HG02763 (cell line): ENCODE measurements around the gene CLEC16A.

Experiments used
- ATAC-seq: cut with Tn5 transposase; IDR thresholded peaks from one replicate; pipeline ENCODE4 v1.9.1; 2021; ENCODE audit warnings: mild to moderate bottlenecking, moderate library complexity; ENCODE audit not compliant: unreplicated experiment

CLEC16A gene

DNA sequence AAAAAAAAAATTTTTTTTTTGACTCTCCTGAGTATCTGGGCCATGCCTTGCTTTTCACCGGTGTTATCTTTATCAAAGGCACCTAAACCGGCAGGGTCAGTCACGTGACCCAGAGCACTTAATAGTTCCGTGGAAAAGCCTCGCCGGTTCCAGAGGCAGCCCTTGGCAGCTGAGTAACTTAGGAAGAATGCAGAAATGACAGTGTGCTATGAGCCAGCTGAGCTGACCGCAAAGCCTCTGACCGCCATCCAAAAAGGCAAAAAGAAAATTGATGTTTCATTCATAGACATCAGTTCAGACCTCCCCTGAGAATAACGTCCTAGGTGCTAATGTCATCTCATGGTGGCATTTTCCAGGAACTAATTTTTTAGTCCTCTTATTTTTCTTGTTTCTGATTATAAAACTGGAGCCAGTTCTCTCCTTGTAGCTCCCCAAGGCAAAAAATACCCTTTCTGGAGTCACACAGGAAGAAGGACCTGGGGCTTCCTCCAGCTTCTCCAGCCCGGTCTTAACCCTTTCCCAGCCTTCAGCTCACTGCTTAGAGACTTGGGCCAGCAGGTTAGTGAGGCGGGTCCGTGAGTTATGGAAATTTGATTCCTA is 189.1 kb downstream of the CLEC16A start:
- no peak for ATAC-seq

DNA sequence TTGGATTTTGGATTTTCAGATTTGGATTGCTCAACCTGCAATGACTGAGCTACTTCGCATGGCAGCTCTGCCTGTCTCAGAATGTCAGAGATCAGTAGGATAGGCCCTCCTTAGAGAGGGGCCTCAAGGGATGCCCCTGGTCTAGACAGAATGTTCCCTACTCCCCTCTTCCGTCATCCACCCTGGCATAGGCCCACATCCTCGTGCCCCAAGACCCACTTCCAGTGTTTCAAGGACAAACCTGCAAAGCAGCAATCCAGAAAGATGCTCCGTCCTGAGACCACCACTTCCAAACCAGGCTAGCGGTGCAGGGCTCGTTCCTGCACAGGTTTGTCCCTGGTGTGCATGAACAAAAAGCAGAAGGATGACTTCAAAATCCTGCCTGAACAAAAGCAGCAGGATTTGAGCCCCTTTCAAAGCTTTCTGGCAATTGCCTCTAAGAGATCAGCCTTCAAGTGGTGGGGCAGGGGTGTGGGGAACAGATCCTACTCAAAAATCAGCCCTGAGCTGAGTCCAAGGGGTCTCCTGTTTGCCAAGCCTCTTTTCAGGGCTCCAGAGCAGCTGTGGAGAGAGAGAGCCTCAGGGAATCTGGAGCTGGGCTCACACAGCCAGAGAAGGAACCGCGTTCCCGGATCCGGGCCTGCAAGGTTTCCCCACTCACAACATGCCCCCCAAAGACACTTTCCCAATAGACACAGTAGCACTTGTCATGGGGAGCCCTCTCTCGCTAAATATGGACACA is 190.5 kb downstream of the CLEC16A start:
- ATAC-seq: no peak

DNA sequence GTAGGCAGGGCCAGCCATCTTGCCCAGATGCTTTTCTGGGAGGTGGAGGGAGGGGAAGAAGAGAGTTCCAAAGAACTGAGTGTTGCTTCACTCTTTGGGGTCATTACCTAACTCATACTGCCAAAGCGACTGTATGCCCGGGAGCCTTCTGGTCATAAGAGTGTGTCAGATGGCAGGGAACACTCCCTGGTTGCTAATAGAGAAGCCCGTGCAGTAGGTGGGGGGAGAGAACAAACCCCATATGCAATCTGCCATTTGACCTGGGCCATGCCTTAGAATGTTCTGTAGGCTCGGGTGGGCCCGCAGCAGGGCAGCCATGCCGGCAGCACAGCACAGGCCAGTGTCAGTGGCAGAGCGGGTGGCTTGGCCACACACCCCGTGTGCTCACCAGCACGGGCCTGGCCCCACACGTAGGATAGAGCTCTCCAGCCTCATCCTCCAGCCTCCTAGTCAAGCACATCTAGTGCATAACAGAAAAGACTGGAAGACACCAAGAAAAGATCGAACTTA is 191.2 kb downstream of the CLEC16A start:
- no peak for ATAC-seq

DNA sequence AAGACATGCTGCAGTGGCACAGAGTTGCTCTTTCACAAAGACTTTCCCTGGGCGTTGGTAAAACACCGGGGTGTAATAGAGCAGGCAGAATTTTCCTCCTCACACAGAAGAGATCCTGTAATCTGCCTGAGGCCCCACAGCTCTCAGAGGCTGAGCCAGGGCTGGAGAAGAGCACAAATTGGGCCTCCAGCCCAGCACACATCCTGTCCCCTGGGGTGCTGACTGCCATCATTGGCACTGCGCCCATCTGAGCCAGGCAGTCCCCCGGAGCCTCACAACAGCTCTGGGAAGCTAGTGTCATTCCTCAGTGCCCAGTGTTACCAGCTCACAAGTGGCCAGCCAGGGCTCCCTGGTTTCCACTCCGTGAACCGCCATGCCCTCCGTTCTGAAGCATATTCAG is 192.2 kb downstream of the CLEC16A start:
- no peak for ATAC-seq

DNA sequence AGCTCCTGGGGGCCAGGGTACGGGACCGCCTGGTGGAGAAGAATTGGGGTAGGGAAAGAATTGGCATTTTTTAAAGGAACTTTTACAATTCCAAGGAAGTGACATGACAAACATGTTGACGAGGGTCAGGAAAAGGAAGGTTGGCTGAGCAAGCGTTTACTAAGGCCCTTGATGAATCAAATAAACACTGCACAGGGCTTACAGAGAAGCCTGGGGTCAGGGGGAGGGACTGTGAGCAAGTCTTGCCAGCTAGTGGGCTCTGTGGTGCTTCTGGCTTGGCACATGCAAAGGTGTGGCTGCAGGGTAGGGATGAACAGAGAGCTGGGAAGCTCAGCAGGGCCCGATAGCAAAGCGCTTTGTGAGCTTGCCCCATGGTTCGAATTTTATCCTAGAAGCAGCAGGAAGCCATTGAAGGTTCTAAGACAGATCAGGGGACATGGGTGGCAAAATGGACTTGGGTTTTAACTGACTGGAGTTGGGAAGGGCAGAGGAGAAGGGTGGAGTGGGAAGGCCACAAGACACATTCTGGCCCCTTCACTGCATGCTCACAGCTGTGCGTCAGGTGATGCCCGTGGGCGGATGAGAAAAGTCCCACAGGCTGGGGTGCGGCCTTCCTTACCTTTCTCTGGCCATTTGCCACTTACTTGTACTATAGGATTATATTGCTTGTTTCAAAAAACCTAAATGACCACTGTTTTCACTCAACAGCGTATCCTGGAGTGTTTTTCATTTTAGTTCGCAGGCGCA is 193.8 kb downstream of the CLEC16A start:
- no peak for ATAC-seq

DNA sequence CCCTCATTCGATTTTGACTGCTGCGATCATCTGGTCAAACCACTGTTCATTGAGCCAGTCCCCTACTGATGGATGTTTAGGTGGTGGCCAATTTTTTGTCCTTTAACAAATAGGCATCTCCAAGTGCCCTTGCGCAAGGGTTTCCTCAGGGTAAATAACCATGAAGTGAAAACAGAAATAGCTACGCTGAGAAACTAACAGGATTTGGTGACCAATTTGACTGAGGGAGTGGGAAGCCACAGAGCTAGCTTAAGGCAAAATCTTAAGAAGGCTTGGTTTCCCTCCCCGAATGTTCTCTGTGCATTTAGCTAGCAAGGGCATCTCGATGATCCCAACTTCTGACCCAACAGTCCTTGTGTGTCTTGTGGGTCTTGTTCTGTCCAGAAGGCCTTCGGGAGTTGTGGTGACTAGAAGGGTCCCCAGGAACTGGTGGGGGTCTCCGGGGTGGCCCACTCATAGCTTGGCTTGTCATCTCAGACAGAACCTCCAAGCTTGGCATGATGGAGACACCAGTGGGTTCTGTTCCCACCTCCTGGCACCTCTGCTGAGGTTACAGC is 194.5 kb downstream of the CLEC16A start:
- ATAC-seq: no peak

DNA sequence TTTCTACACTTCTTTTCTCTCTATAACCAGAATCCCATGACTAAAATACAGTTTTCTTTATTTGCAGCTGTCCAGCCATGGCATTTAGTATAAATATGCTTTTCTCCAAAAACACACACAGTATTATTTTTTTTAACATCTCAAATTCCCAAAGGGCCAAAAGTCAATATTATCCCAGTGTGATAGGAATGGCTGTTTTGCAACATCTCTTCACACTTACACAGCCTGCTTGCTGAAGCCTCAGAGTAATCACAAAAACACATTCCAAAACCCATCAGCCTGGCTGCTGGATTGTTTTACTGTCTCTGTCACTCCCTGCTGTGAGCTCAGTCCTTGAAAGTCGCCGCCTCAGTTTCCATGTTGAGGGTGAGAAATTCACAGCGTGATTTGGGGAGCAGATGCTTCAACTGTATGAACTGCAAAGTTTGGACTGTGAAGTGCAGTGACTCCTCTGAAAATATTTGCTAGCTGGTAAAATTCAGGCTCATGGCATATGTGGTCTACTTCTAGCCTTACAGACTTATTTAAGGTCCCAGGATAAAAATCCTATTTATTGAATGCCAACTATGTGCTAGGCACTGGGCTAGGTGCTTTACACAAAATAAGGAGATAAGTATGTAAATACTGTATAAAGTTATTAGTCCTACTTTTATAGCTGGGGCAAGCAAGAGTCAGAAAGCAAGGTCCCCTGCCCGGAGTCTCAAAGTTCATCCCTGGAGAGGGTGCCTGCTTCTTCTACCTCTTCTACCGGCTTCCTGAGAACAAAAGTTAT is 195.1 kb downstream of the CLEC16A start:
- no peak for ATAC-seq

DNA sequence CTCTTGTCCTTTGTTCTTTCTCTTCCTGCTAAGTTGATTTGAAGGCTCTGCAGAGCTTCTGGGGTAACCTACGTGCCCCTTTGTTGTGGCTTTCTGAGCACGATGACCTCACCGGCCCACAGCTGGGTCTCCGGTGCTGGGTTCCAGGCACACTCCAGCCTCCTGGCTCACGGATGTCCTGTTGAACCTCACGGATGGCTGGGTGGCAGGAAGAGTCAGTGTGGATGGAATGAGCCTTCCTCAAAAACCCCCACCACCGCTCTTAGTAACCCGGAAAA is 195.7 kb downstream of the CLEC16A start:
- no peak for ATAC-seq

DNA sequence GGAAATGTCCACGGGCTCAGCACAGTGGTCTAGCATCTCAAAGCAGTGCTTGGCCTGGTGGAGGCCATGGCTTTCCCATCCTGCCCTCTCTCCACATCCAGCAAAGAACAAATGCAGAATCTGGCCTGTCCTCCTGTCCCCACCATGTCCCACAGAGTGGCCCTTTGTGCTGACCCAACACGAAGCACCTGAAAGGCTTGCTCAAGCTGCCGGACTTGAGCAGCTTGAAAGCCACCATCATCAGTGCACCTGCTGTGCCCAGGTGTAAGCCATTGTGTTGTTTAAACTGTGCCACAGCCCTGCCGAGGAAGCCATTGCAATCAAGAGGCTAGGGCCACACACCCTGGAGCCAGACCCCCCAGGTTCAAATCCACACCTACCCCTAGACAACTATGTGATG is 196.1 kb downstream of the CLEC16A start:
- no peak for ATAC-seq

DNA sequence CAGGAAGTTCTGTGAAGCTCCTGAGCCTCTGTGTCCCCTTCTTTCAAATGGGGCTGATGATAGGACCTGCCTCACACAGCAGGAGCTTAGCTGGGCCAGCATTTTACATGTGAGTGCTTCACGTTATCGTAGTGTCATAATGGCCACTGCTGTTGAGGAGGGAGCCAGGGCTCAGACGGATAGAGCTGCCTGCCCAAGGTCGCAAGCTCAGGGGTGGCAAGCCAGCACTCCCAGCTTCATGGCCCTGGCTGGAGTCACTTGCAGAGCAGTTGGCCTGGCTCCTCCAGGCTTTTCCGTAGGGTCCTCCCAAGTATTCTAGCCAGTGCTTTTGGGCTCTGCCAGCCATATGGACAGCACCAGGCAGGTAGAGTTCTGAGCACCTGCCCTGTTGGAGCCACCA is 196.5 kb downstream of the CLEC16A start:
- ATAC-seq: no peak

DNA sequence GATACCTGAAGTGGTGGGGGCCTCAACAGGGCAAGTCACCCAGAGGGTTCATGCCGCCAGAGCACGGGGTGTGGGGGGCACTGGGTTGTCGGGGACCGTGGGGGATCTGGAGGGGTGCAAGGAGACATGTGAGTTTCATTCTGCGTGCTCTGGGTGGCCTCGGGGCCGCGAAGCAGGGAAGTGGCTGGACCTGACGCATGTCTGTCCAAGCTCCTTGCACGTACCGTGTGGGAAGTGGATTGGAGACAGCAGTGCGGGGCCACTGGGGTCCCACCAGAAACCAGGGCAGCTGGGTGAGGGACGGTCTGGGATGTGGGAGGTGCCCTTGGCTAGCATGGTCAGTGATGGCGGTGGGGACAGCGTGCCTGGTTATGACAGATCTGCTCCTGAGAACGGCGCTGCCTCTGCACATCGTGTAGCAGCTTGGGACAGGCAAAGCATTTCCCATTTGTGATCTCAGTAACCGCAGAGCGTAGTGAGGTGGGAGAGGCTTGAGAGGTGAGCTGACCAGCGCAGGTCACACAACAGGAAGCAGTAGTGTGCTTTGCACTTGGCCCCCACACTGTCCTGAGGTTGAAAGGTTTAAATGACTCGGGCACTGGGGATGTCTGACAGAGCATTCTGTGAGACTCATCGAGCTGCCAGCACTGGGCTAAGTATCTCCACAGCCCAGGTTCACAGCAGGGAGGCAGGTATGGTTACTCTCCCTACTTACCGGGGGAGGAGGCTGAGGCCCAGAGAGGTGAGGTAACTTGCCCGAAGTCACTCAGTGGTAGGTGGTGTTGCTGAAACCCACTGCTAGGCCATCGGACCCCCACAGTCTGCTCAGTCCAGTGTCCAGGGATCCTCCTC is 197.3 kb downstream of the CLEC16A start:
- no peak for ATAC-seq

DNA sequence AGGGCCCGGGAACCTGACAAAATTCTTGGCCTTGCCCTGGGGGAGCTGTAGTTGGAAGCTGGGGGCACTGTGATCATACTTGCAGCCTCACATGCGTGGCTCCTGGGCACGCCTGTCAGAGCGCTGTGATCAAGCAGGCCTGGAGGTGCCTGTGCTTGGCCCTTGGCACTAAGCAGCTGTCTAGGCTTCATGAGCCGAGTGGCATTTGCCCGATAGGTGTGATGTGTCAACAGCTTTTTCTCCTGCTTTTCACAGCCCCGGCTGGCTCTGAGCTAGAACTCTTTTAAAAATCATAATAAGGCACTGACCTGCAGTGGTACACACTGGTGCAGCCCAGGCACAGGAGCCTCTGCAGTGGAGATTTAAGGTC is 197.9 kb downstream of the CLEC16A start:
- no peak for ATAC-seq

DNA sequence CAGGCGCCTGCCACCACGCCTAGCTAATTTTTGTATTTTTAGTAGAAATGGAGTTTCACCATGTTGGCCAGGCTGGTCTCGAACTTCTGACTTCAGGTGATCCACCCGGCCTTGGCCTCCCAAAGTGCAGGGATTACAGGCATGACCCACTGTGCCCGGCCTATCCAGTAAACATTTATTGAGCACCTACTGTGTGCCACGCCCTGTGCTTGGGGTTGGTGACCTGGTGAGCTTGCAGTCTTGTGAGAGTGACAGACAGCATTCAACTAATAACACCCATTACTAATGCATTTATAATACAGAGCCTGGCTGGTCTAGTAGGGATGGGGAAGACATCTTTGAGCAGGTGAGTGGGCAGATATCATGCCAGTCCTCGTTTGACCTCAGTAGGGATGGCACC is 198.6 kb downstream of the CLEC16A start:
- no peak for ATAC-seq

DNA sequence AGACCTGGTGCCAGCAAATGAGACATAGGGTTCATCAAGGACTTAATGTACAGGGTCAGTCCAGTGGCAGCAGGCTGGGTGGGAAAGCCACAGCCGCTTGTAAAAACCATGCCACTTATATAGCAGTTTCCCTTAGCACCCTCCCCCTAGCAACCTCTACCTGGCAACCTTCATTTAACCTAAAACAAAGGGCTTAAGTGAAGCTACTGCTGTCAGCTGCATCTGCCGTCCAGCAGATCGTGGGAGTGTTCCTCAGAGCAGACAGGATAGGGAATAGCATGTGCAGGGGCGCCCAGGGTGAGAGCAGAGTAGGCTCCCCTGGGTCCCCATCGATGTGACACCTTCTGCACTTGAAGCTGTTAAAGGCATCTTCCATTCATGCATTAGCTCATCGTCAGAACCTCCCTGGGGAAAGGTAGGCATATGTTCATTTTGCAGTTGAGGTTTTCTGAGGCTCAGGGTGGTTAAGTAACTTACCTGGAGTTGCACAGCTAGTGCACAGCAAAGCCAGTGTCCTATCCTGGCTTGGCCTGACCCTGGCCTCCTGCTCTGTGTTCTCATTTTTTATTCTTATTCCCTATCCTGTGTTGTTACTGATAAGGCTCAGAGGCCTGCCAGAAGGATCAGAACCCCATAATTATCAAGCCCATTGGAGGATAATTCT is 199.1 kb downstream of the CLEC16A start:
- ATAC-seq: no peak

DNA sequence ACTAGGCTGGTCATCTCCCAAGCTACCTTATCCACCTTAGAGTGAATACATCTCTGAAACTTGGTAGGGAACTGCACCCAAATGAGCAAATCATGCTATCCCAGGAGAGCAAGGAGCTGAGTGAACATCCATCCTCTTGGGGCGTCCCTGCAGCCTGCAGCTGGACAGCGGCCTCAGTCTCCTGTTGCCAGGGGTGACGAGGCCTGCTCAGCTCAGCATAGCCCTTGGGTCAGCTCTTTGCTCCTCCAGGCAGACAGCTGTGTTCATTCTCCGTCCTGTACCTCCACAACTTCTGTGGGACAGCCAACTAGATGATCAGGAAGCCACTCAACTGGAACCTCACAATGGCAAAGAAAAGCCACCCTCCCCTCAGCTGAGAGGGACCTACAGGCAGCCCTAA is 199.8 kb downstream of the CLEC16A start:
- no peak for ATAC-seq

DNA sequence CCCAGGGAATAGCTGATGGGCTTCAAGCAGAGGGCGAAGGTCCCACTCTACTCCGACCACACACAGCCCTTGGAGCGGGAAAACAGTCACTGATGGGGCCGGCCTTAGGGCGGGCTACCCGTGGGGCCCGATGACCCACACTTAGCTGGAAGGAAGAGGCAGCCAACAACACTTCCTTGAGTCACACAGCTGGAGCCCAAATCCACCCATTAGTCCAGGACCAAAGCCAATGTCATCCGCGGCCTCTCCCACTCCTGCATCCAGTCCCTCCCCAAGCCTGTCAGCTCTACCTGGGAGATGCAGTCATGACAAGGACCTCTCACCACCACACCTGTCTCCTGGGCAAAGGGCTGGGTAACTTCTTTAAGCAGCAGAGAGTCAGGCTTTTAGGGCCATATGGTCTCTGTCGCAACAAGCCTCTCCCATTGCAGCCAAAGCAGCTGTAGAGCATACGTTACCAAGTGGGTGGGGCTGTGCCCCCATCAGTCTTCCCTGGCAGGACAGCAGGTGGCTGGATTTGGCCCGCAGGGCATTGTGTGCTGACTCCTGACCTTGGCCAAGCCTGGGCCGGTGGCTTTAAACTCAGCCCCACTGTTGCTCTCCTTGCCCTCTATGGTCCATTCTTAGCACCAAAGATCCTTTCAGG is 200.9 kb downstream of the CLEC16A start:
- ATAC-seq: no peak

DNA sequence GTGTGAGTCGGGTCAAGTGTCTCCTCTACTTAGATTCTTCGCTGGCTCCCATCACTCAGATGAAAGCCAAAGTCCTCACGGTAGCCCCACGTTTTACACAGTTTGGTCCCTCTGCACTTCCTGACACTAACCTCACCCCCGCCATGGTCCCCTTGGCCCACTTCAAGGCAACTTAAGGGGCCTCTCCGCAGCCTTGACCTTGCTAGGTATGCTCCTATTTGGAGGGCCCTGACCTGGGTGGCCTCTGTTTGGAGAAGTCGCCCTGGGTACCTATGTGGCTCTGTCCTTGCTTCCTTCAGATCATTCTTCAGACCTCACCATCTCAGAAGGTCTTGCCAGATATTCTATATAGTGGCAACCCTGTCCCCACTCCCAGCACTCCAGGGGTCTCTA is 201.5 kb downstream of the CLEC16A start:
- no peak for ATAC-seq

DNA sequence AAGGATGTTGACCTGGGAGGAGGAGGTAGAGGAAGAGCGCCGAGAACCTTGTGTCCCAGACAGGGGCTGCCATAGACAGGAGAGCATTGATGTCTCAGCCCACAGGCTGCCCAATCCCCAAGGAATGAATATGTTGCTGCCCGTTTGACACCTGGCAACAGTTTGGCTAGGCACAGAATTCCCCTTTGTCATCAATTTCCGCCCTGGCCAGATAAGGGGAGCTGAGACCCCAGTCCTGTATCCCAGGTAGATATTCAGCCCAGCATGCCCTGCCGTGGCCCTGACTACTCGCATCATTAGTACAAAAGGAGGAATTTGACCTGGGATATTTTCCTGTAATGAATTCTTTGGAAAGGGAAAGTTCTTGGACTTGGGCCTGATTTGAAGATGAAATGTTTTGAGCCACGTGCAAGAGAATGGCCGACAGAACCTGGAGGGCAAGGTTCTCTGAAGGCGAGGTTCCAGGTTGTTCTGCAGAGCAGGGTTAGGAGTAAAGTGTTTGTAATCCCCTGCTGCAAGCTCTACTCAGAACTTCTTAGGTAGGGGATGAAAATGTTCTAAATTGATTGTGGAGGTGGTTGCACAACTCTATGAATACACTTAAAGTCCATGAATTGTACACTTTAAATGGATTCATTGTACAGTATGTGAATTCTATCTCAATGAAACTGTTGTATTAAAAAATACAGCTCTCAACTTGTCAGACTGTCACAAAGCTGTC is 202.8 kb downstream of the CLEC16A start:
- ATAC-seq: no peak
